ENCODE results near the gene CCR7. TPM values are rescaled to one million over a fixed set of nuclear protein-coding genes. Genes with fewer than 3 reads are reported as not detected.
A peak's percentile ranks its signal among the peaks of the same experiment; 100 is the strongest.

The CCR7 gene
- total RNA-seq, 1 donor from 2014 or later, result not detected

DNA sequence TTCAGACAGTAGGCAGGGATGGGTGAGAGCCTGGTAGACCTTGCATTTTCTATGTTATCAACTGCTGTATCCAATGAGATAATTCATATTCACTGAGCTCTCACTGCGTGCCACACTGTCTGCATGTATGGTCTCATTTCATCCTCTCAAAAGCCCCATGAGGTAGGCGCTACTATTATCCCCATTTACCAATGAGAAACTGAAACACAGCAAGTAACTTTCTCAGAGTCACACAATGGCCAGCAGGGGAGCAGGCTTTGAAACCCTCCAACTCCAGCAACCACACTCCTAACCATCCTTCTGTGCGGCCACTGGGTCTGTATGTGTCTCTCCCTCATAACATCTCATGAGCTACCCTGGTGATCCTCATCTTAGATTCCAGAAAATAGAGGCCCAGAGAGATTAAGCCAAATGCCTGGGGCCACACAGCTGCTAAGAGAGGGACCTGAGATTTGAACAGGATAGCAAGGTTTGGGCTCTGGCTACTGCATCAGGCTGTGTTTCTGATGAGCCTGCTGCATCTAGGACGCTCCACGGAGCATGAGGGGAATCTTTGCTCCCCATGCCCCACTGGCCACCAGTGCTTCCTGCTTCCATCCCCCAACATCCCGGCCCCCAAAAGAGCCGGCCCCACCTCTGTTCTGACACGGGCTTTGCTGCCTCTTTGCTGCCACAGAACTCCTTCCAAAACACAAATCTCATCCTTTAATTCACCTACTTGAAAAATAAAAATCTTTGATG, 3.2 kb downstream of the CCR7 start:
- no peak for DNase-seq (ENCODE audit: low read depth)

GRCh38 chr17:40561294-40561870, 3.9 kb downstream of the CCR7 start:
- DNase-seq (ENCODE audit: low read depth), result no peak

GRCh38 chr17:40560592-40561293, 4.5 kb downstream of the CCR7 start:
- DNase-seq (ENCODE audit: low read depth), result peak; percentile 96

DNA sequence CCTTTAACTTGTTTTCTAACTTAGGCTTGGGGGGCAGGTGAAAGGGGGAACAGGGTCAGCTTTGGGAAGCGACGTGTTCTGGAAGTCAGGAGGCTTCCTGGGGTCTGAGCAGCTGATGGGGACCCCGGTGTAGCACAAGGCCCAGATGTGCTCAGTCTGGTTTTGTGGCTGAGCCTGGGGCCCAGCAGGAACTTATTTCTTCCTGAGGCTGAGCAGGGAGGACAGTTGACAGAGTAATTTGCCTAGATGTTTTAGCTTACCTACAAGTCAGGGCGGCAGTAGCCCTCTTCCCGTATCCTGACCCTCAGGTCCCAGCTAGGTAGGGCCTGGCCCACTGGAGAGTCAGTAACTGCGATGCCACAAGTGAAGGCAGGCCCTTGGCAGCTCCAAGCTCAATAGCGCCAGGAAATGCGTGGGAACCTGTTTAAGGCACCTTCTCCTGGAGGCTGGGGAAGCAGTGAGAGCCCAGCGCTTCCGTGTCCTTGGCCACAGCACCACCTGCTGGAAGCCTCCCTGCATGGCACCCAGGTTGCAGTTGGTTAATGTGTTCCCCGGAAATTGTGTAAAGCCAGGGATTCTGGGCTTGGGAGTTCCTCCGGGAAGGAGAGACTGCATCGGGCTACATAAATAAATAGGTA, 5.2 kb downstream of the CCR7 start:
- DNase-seq (ENCODE audit: low read depth), result peak; percentile 90

GRCh38 chr17:40559564-40559916, 5.7 kb downstream of the CCR7 start:
- no peak for DNase-seq (ENCODE audit: low read depth)

- no peak for DNase-seq (ENCODE audit: low read depth)
These were observed 6.2 kb downstream of the CCR7 start for GRCh38 chr17:40558890-40559563.

GRCh38 chr17:40558300-40558889, 6.9 kb downstream of the CCR7 start:
- DNase-seq (ENCODE audit: low read depth), result no peak

DNA sequence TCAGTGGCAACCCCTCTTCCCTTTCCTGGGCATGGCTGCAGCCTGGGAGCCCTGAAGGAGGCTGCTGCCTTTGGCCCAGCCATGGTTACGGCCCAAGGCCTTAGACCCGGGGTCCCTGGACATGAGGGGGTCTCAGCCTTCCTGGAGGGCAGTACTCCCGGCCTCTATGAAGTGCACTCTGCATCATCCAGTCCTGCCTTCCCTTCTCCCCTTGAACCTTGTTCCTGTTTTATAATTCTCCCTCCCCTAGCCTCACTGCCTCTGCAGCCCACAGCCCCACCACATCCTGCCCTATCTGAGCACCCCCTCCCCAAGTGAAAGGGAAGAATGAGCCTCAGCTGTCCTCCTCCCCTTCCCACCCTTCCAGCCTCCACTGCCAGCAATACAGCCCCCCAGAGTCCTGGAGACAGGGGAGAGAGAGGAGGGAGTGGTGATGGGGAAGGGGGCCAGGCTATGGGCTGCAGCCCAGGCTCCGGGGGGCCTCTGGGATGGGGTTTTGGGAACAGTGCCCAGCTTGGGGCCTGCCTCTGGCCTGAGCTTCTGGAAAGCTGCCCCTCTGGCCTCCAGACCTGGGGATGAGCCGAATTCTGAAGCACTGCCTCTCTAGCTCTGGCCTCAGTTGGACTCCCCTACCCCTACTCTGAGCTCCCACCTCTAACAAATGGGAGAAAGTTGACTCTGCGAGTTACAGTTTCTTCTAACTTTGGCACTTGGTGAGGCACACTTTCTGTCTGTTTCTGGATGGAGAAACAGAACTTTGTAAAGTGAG, 7.6 kb downstream of the CCR7 start:
- DNase-seq (ENCODE audit: low read depth), result no peak

DNA sequence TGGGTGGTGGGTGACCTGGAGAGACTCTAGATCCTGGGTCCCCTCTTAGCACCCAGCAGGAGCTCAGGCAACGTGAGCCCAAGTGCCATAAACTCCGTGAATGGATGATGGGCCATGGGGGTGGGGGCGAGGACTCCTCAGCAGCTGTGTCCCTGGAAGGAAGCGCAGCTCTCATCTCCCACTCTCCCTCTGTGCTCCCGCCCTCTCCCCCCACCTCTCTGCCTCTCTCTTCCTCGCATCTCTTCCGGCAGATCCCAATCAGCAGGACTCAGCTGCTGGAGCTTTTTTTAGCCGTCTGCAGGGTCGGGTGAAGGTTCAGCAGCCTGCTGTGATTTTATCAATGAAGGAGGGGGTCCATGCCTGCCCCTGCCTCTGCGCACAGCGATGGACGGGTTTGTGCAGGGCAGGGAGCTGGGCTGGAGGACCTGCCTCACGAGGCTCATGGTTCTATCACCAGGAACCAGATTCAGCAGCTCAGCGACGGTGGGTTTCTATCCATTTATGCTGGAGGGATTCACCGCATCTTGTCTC, 8.3 kb downstream of the CCR7 start:
- DNase-seq (ENCODE audit: low read depth), result no peak

DNA sequence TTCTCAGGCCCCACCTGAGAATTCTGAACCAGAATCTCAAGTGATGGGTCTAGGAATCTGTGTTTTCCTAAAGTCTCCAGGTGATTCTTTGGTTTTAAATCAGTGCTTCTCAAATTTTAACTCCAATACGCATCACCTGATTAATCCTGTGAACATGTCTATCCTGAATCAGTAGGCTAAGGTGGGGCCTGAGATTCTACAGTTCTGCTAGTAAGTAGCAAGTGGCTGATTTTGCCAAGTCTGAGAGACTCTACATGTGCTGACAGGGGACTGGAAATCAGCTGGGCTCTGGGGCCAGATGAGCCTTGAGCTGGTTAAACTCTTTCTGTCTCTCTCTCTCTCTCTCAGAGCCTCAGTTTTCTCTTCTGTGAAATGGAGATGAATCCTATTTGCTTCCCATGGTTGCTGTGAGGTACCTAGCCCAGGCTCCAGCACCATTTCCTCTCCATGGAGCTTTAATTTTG, 9.0 kb downstream of the CCR7 start:
- no peak for DNase-seq (ENCODE audit: low read depth)

GRCh38 chr17:40555296-40556190, 9.7 kb downstream of the CCR7 start:
- DNase-seq (ENCODE audit: low read depth), result no peak

- DNase-seq (ENCODE audit: low read depth), result no peak
These were observed 10.5 kb downstream of the CCR7 start for GRCh38 chr17:40554646-40555295.

- no peak for DNase-seq (ENCODE audit: low read depth)
These were observed 11.4 kb downstream of the CCR7 start for GRCh38 chr17:40553694-40554534.

GRCh38 chr17:40552806-40553693, 12.2 kb downstream of the CCR7 start:
- DNase-seq (ENCODE audit: low read depth), result no peak

GRCh38 chr17:40551879-40552768, 13.1 kb downstream of the CCR7 start:
- no peak for DNase-seq (ENCODE audit: low read depth)
